DMS79 treated with DMSO at 0.1 percent for 48 hours (cell line): ENCODE measurements around the gene HSPA4.
"Not testable (repeated sequence)": the region's sequence is repeated elsewhere in the genome, so short reads cannot be mapped to it uniquely, and the experiment has no call there.

Experiments
- DNase-seq: peaks from one replicate; lab custom pipeline; 2025; lab: John Stamatoyannopoulos, UW

HSPA4 gene

DNA sequence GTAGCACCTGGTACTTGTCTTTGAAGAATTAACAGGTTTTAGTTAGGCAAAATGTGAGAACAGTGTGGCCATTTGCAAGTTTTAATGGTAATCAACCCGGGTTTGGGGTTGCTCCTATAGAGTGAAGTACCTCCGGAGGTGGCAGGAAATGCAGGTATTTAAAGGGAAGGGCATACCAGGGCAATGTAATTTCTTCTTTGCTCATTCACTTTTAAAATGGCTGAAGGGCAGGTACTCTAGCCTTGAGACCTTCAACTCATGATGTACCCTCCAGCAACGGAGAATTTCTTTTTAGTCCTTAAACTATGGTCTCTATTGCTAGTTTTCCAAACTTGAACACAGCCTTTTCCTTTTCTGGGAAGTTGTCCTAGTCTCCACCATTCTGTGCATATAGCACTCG is 1.3 kb upstream of the HSPA4 start:
- DNase-seq: no peak

DNA sequence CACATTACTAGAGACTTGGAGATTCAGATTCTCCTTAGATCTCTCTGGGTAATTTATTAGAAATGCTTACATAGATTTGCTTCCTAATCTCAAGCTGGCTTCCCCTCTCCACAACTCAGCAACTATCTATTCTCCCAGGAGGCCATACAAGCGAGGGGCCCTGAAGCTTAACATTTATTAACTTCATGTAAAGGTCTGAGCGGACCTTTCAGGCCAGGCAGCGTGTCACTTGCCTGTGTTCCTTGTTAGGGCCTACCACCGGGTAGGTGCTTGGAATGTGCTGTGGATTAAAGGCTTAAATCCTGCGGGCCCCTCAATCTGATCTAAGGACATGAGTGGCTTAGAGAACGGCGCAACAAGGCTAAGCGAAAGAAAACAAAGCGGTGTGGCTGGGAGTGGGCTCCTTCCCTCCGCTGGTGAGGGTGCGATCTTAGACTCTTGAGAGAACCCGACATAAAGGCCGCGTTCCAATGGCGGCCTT is 712 bp upstream of the HSPA4 start:
- no peak for DNase-seq

DNA sequence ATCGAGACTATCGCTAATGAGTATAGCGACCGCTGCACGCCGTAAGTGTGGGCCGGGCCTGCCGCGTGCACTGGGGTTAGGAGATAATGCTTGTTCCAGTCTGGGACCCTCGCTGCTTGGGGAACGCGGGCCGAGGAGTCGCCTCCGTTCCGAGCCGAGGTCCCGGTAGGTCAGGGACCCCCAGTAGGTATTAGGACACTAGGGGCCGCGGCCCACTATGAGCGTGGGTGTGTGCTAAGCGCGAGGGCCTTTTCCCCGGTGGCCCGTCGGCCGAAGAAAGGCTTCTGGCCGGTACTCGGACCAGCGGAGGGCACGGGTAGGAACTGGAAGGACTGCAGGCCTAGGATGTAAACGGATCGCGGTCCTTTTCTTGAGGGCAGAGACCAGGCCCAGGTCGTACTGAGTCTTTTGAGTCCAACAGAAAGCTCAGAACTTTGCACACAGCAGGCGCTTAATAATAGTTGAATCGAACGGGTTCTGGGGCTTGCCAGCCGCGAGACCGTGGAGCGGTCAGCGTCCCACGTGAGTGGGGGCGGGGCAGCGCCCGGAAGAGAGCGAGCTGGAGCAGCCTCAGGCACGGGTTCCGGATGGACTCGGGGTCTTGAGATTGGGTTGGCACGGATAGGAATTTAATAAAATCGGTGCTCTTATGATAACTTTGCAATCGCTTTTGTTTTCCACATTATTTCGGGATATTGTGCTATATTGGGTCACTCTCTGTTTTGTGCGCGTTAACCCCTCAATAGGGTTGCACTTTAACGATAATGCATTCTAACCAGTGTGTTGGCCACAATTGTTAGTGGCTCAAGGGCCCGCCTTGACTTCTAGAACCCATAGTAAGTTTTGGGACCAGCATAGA is 733 bp downstream of the HSPA4 start:
- no peak for DNase-seq

DNA sequence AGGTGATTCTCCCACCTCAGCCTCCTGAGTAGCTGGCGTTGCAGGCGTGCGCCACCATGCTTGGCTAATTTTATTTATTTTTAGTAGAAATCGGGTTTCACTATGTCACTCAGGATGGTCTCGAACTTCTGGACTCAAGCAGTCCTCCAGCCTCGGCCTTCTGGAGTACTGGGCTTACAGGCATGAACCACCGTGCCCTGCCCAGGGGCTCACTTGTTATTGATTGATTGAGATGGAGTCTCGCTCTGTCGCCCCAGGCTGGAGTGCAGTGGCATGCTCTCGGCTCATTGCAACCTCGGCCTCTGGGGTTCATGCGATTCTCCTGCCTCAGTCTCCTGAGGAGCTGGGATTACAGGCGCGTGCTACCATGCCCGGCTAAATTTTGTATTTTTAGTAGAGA is 1.6 kb downstream of the HSPA4 start:
- no peak for DNase-seq

DNA sequence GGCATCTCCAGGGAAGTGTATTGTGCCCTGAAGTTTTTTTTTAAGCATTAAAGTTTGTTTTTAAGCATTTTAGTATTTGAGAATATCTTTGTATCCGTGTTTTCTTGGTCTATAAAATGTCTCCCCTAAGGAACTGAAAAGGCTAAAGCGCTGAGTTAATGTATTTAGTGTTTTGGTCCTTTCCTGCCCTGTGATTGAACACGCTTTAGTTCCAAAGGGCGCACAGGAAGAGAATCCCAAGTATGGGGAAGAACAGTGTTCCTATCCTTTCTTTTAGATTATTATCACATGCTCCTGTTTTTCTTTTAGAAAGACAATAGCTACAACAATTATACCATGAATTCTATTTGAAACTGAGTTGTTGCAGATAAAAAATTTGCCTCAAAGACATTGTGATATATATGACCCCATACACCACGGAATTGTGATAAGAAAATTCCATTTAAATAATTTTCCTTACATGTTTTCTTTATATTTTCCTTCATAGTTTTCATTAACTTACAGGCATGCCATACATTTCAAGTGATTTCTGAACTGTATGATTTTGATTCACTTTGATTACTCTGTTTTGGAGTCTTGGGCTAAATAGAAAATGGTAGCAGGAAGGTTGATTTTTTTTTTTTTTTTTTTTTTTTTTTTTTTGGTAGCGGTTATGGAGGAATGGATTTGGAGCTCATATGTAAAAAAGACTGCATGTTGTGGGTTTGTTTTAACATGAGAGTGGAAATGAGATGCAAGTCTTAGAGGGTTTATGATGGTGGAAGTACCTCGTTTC is 3.1 kb downstream of the HSPA4 start:
- no peak for DNase-seq

DNA sequence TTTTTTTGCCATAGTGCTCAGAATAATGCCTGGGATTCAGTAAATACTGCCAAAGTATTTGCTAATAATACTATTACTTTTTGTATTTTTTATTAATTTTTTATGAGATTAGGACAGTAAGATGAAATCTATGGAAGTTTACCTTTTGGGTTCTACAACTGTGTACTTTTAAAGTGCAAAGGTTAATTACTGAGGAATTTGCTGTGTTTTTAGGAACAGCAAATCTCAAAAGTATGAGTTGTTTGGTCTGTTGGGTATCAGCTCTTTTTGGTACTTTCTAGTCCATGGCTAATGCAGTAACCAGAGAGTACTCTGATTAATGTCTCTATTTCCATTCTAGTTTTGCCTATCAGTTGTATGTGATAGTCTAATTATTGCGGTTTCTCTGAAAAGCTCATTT is 5.1 kb downstream of the HSPA4 start:
- no peak for DNase-seq

DNA sequence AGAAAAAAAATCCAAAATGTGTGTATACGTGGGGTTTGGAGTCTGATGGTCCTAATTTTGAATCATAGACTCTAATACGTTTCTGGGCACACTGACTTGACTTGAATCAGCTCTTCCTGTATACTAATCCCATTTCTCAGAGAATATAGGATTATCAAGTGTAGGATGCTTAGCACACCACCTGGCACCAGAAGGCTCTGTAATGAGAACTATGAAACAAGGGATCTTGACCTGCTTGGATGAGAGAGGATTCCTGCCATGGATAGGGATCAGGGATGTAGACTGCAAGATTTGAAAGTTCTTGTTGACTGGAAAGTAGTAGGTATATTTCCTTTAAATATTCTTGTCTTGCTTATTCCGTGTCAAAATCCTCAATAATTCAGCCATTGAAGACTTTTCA is 7.8 kb downstream of the HSPA4 start:
- DNase-seq: no peak

DNA sequence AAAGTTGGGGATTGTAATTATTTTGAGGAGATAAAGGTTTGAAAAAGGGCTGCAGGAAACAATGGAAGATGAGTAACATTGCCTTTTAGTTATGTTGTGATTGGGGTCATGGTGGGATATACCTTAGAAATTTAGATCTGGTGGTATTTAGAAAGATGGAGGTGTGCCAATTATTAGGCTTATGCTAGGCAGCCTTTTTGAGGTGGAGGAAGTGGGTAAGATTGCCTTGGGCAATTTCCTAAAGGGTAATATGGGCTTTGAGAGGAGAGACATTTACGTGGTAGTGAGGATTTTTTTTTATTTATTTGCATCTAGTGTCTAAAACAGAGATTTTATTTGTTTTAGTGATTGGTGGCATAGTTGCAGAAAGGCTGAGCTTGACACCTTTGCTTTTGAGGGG is 10.5 kb downstream of the HSPA4 start:
- no peak for DNase-seq

DNA sequence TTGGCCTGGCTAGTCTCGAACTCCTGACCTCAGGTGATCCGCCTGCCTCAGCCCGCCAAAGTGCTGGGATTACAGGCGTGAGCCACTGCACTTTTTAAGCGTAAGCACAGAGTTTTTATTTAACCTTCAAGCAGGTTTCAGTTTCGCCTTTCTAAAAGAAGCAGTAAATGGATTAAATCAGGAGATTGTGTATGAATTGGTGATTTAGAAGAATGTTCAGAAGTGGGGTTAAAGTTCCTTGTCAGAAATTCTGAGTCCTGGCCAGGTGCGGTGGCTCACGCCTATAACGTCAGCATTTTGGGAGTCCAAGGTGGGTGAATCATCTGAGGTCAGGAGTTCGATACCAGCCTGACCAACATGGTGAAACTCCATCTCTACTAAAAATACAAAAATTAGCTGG is 12.2 kb downstream of the HSPA4 start:
- DNase-seq: no peak

DNA sequence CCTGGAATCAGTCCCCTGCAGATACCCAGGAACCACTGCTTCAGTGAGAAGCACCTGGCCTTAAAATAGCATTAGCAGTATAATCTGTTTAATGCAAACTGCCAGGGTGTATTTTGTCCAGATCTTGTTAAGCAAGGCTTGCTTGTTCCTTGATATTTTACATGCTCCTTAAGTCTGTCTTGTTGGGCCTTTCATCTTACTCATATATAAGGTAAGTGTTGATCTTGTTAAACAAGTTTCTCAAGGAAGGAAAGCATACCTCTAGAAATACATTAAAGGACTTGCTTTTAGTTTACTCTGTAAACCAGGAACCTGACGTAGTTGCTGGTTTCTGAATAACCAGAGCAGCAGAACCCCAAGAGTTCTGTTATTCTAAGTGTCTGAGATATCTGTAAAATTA is 13.7 kb downstream of the HSPA4 start:
- DNase-seq: no peak

DNA sequence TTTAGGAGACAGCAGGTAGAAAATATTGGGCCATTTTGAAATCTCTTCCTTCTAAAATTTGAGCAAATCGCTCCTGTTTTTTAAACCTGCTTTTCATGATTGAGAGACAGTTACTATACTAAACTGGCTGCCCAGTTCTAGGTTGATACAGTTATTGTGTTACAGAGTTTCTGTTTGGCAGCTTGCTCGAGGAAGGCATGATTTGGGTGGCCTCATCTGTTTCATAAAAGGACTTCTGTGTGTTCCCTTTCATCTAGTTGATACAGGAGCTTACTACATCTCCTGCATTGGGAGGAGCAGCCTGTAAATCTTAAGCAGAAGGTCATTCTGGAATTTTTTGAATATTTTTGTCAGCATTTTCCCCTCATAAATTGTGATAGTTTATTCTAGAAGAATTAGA is 14.2 kb downstream of the HSPA4 start:
- DNase-seq: no peak

DNA sequence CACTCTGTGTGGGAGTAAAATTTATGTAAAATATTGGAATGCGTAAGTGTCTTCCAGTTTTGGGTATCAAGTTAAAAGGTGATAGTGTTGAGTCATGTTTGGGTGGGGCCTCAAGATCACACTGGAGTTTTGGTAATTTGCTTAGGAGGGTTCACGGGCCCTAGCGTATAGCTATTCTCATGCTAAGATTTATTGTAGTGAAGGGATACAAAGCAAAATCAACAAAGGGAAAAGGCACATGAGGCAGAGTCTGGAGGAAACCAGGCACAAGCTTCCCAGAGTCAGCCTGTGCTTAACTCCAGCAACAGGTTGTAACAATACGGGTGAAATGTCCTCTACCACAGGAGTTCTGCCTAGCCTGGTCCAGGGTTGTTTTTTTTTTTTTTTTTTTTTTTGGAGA is 20.2 kb downstream of the HSPA4 start:
- no peak for DNase-seq

DNA sequence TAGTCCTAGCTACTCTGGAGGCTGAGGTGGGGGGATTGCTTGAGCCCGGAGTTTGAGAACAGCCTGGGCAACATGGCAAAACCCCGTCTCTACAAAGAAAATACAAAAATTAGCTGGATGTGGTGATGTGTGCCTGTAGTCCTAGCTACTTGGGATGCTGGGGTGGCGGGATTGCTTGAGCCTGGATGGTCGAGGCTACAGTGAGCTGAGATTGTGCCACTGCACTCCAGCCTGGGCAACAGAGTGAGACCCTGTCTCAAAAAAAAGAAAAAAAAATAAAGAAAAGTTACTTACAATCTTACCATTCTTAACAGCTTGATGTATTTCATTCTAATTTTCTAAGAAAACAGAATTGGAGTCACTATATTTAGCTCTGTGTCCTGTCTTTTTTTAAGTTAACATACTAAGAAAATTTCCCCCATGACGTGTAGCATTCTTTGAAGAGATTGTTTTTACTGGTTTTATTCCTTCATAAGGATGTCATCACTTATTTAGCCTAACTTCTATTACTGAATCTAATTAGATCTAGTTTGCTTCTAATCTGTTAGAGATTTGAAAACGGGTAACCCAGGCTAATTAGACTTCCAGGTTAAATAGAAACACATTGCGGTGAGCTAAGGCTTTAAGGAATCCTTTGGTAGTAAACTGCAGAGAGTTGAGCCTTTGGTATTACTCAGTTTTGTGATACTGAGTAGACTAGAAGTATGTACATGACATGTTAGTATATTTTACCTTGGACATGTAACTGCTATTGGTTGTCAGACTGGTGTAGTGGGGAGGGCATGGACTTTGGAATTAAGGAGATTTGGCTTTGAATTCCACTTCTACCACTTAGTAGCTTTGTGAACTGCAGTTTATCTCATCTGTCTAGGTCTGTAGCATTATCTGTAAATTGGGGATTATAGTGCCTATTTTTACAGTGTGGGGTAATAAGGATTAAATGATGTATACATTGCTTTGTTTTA is 24.0 kb downstream of the HSPA4 start:
- DNase-seq: no peak

DNA sequence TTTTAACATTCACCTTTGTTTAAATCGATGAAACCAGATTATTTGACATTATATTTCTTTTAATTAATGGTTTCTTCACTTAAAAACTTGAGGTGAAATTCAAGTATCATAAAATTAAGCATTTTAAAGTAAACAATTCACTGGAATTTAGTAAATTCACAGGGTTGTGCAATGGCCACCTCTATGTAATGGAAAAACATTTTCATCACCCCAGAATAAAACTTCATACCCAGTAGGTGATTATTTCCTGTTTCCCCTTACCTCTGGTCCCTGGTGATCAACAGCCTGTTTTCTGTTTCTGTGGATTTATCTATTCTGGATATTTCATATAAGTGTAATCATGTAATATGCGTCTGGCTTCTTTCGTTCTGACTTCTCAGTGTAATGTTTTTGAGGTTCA is 27.2 kb downstream of the HSPA4 start:
- no peak for DNase-seq

DNA sequence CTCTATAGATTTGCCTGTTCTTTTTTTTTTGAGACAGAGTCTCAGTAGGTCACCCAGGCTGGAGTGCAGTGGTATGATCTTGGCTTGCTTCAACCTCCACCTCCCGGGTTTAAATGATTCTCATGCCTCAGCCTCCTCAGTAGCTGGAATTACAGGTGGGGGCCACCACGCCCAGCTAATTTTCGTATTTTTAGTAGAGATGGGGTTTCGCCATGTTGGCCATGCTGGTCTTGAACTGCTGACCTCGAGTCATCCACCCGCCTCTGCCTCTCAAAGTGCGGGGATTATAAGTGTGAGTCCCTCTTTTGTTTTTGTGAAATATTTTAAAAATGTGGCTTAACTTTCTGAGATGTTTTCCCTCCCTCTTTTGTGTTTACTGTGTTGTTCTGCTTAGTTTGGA is 29.2 kb downstream of the HSPA4 start:
- no peak for DNase-seq

DNA sequence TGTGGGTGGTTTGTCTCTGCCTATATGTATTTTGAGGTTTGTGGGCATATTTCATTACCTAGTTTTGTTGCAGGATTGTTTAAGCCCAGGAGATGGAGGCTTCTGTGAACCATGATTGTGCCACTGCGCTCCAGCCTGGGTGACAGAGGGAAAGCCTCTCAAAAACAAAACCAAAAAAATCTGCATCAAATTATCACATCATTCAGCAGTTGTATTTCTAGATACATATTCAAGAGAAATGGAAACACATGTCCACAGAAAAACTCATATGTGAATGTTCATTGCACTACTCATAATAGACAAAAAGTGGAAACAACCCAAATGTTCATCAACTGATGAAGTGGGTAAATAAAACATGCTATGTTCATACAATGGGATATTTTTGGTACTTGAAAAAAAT is 29.9 kb downstream of the HSPA4 start:
- DNase-seq: no peak

DNA sequence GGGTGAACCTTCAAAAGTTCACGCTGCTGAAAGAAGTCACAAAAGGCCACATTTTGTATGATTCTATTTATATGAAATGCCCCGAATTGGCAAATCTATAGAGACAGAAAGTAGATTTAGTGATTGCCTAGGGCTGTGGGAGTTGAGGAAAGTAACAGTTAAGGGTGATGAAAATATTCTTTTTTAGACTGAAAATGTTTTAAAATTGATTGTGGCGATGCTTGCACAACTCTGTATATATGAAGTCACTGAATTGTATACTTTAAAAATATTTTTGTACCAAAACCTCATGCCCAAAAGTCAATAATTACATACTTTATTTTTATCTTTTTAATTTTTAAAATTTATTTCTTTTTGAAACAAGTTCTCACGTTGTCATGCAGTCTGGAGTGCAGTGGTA is 30.3 kb downstream of the HSPA4 start:
- DNase-seq: no peak

DNA sequence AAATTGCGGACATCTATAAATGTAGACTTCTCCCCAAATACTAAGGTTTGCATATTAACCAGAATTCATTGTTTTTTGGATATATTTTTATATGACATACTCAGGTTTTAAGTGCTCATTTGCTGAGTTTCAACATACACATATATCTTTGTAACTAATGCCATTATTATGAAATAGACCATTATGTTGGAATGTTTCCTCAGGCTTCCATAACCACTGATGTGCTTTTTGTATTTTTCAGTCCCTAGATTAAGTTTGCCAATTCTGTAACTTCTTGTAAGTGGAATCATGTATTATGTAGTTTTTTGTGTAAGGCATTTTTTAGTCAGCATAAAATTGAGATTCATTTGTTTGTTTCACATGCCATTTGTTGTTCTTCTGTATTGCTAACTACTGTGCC is 32.1 kb downstream of the HSPA4 start:
- DNase-seq: no peak

DNA sequence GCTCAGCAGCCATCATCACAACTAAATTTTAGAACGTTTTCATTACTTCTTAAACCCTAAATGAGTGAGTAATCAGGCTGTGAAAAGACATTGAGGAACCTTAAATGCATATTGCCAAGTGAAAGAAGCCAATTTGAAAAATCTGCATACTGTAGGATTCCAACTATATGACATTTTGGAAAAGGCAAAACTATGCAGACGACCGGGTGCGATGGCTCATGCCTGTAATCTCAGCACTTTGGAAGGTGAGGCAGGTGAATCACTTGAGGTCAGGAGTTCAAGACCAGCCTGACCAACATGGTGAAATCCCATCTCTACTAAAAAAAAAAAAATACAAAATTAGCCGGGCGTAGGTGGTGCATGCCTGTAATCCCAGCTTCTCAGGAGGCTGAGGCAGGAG is 33.4 kb downstream of the HSPA4 start:
- not testable (repeated sequence) for DNase-seq

DNA sequence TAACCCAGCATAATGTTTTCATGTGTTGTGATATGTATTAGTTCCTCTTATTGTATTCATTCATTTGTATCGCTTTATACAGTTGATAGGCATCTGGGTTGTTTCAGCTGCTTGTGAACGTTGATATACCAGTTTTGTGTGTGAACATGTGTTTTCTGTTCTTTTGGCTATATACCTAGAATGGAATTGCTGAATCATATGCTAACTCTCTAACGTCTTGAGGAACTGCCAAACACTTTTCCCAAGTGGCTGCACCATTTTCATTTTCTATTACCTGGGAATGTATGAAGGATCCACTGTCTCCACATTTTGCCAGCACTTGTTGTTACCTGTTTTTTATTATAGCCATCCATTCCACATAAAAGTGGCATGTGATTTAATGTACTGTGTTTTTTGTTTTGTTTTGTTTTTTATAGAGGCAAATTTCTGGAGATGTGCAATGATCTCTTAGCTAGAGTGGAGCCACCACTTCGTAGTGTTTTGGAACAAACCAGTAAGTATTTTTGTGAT is 34.6 kb downstream of the HSPA4 start:
- no peak for DNase-seq

DNA sequence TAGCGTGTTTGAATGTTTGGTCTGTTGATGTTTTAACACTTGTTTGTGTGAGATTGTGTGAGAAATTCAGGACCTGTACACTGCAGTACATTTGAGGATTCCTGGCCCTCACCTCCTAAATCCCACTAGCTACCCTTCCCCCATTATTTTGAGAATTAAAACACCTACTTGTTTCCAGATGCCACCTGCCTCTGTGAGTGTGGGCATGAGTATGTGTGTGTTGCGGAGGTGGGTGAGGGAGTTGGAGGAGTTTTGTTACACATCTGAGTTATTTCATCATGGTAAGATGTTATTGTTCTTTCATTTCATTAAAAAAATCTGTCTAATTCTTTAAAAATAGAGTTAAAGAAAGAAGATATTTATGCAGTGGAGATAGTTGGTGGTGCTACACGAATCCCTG is 36.3 kb downstream of the HSPA4 start:
- no peak for DNase-seq

DNA sequence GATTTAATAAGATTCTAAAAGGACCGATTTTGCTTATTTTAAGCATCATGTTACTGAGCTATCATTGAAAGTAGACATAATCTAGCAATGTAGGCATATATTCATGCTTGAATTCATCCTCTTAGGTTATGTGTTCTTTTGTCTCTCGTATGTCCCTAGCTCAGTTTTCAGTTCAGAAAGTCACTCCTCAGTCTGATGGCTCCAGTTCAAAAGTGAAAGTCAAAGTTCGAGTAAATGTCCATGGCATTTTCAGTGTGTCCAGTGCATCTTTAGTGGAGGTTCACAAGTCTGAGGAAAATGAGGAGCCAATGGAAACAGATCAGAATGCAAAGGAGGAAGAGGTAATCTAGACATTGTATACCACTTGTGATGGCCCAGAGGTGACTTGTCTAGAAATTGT is 39.2 kb downstream of the HSPA4 start:
- DNase-seq: no peak
